Gastrocnemius medialis (tissue), 4 donors: ENCODE measurements around the gene GPRIN2. TPM values are rescaled to one million over a fixed set of nuclear protein-coding genes. Genes with fewer than 3 reads are reported as not detected.

Experiments
- ATAC-seq, 2 donors: fragments of 150-250 bp; one replicate each; pipeline ENCODE4 v1.9.1; 2016
- DNase-seq, 2 donors: peaks; one replicate each; pipeline ENCODE4 v3.0.0-alpha.2; 2019
- H3K27ac ChIP-seq, 4 donors: fragments of 200-600 bp; sonication (generic); 1 replicate in 1 of 4; 2 replicates in 3 of 4; pipeline ENCODE4 v1.5.1; 2016 to 2018; ENCODE audit warnings: mild to moderate bottlenecking in 2 of 4, moderate library complexity in 1 of 4
- H3K27me3 ChIP-seq, 3 donors: fragments of 200-600 bp; sonication (generic) in 2 of 3; 1 replicate in 1 of 3; 2 replicates in 2 of 3; pipeline versions ENCODE4 v1.5.1 to v1.6.0; 2016 to 2019; ENCODE audit warnings: mild to moderate bottlenecking in 1 of 3, moderate library complexity in 1 of 3
- H3K36me3 ChIP-seq, 2 donors: fragments of 200-600 bp; sonication (generic) in 1 of 2; one replicate each; pipeline ENCODE4 v1.5.1; 2017 to 2018
- H3K4me1 ChIP-seq, 2 donors: fragments of 200-600 bp; sonication (generic) in 1 of 2; one replicate each; pipeline ENCODE4 v1.5.1; 2016 to 2017; ENCODE audit warnings: mild to moderate bottlenecking in 2 of 2
- H3K4me3 ChIP-seq, 4 donors: fragments of 200-600 bp; sonication (generic) in 3 of 4; 1 replicate in 1 of 4; 2 replicates in 3 of 4; pipeline ENCODE4 v1.5.1; 2016 to 2019; ENCODE audit warnings: mild to moderate bottlenecking in 2 of 4
- H3K9me3 ChIP-seq, 3 donors: fragments of 200-600 bp; sonication (generic) in 2 of 3; 1 replicate in 1 of 3; 2 replicates in 2 of 3; pipeline ENCODE4 v1.5.1; 2016 to 2019
- POLR2A ChIP-seq, 2 donors: fragments of 450-650 bp; IDR thresholded peaks; one replicate each; pipeline ENCODE4 v1.6.1; 2017; ENCODE audit warnings: antibody characterized with exemption in 2 of 2, mild to moderate bottlenecking in 2 of 2, moderate library complexity in 2 of 2
- in situ Hi-C, 4 donors: fragments of 200-750 bp; cut with MboI; loops; one replicate each; pipeline versions ENCODE4 v1.15.0 to v1.8.0; 2017; ENCODE audit warnings: low sequenced_read_pairs in 4 of 4
- intact Hi-C: fragments of 100-400 bp; cut with DNase I; formaldehyde crosslinking; loops from one replicate; pipeline ENCODE4 v1.15.1; 2023; ENCODE audit warnings: low total_unique reads
- total RNA-seq, 4 donors: library from RNA; depleted of rRNA; stranded (reverse); fragments of >200 nt; gene quantifications; one replicate each; pipeline versions ENCODE4 v1.1.0 to v1.2.3, GENCODE V29; 2016
- TF ChIP-seq, protein P1 (sequence below), 5 experiments: fragments of 450-650 bp in 3 of 5; fragments of 200-600 bp in 2 of 5; sonication (generic) in 2 of 5; IDR thresholded peaks in 4 of 5; conservative IDR thresholded peaks in 1 of 5; 1 replicate in 4 of 5; 2 replicates in 1 of 5; pipeline ENCODE4 v1.5.1; 2016 to 2019; ENCODE audit warnings: antibody characterized with exemption in 5 of 5, mild to moderate bottlenecking in 3 of 5, moderate library complexity in 3 of 5

GPRIN2 gene
- total RNA-seq, 4 donors from 2014 or later = not detected

DNA sequence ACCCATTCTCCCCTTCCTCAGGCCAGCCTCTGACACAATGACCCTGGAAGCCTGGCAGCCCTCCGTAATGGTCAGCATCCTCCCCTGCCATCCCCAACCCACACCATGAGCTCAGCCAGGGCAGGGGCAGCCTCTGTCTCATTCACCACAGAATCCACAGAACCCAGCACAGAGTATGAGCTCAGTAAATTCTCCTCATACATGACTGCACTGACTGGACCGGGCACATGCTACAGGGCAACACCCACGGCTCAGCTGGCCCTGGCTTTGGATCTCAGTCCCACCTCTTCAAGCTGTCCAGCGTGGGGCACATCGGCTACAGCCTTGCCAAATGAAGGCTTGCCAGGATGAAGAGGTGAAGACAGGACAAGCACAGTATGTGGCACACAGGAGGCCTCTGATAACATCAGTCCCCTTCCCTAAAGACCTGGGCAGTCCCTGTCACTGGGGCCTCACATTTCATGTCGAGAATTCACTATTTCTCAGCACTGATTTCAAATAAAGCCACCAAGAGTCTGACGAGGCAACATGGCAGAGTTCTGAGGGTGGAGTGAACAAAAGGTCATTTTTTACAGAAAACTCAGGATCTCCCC, 7.9 kb downstream of the GPRIN2 start:
- Histone ChIP-seq H3K27me3 (peaks cover 0 to 5% (median 2%) of the 10 kb centered on the region in 3 donors), H3K36me3 (no peaks in the 10 kb centered on the region), H3K4me1 (no peaks in the 10 kb centered on the region), H3K9me3 (no peaks in the 10 kb centered on the region), H3K27ac (no peak overlapping the region), H3K4me3 (no peak overlapping the region)
- TF ChIP-seq POLR2A (IDR thresholded peaks at IDR 0.05) = no peak
- TF ChIP-seq, protein P1, sequence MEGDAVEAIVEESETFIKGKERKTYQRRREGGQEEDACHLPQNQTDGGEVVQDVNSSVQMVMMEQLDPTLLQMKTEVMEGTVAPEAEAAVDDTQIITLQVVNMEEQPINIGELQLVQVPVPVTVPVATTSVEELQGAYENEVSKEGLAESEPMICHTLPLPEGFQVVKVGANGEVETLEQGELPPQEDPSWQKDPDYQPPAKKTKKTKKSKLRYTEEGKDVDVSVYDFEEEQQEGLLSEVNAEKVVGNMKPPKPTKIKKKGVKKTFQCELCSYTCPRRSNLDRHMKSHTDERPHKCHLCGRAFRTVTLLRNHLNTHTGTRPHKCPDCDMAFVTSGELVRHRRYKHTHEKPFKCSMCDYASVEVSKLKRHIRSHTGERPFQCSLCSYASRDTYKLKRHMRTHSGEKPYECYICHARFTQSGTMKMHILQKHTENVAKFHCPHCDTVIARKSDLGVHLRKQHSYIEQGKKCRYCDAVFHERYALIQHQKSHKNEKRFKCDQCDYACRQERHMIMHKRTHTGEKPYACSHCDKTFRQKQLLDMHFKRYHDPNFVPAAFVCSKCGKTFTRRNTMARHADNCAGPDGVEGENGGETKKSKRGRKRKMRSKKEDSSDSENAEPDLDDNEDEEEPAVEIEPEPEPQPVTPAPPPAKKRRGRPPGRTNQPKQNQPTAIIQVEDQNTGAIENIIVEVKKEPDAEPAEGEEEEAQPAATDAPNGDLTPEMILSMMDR (IDR thresholded peaks at IDR 0.05 in 4 of 5, conservative IDR thresholded peaks at IDR 0.05 in 1 of 5) = no peak
- in situ Hi-C loops = no loop called here
- DNase-seq = peak; percentile 1 to 9
- intact Hi-C loops = no loop called here
- ATAC-seq = no peak

DNA sequence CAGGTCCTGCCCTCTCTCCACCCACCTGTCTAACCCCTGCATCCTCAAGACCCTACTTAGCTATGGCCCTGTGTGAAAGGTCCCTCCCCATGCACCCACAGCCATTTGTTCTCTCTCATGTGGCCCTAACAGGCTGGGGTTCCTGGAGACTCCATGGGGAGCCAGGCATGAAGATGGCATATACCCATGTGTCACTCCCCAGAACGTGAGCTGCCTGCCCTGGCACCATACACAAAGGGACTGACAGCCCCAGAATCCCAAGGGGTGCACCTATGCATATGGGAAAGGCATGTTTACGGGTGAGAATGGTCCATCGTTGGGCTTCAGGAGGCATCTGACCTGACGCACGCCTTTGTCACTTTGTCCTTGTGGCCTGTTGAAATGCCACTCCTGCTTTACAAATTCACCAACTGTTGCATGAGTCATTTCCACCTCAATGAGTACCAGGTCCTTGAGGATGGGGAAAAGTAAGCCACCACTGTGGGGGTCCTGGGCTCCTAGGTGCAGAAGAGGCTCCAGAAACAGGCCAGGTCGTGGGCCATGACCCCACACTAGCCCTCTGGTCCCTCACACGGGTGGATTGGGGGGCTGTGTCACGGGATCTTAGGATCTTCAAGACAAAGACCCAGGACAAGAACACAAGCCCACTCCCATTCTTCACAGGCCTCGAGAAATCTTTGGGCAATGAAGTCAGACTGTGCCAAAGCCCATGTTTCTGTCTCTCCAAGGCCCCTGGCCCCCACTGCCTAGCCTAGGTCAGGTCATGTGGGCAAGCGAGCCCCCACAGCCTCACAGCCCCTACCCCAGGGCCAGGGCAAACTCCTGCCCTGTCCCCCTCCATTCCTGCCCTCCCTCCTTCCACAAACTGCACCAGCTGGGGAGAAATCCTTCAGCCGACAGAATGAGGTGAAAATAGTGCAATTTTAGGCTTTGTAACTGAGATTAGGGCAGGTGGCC, 8.6 kb downstream of the GPRIN2 start:
- intact Hi-C loops = no loop called here
- TF ChIP-seq, protein P1 (IDR thresholded peaks at IDR 0.05 in 4 of 5, conservative IDR thresholded peaks at IDR 0.05 in 1 of 5) = no peak
- TF ChIP-seq POLR2A (IDR thresholded peaks at IDR 0.05) = no peak
- Histone ChIP-seq H3K27ac (no peak overlapping the region), H3K4me1 (no peaks in the 10 kb centered on the region), H3K4me3 (no peak overlapping the region), H3K27me3 (peaks cover 0 to 5% (median 2%) of the 10 kb centered on the region in 3 donors), H3K9me3 (no peaks in the 10 kb centered on the region), H3K36me3 (no peaks in the 10 kb centered on the region)
- ATAC-seq = no peak
- DNase-seq = peak; percentile 2 to 5
- in situ Hi-C loops = no loop called here

DNA sequence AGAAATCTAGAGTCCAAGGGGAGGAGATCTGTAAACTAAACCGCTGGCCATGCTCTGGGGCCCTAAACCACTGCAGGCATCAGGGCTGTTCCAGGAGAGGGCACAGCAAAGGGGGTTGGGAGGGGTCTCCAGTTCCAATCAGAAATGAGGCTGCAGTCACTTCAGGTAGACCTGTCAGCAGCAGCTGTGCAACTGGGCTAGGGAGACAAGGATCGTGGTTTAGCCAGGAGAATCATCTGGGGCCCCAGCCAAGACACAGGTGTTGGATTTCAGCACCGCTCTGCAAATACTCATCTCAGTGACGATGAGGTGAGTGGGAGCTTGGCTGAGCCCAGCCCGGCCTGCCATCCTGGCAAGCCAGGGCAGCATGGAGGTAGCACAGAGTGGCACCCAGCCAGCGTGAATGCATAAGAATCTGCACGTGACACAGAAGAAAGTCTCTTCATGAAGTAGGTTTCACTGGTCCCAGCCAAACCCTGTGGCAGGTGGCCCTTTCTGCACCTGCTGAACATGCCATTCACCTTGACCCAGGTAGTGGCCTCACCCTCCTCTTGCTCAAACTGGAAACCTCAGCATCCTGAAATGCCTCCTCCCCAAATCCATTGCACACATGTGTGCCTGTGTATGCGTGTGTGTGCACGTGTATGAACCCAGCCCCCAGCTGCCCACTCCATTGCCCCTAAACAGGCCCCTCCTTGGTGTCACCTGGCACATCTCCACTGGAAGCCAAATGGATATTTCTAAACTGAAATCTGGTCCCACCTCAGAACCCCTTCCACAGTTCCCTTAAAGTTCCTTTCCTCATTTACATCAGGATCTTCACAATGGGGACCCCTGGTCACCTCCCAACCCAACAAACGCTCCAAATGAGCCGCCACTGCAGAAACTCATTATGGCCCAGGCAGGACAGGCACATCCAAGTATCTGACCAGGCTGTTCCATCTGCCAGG, 9.6 kb downstream of the GPRIN2 start:
- H3K27me3 ChIP-seq = peaks cover 4 to 9% (median 4%) of the 10 kb centered on the region in 3 donors
- no peak for ATAC-seq
- no peak overlapping the region for H3K4me3 ChIP-seq
- no peaks in the 10 kb centered on the region for H3K9me3 ChIP-seq
- H3K36me3 ChIP-seq = no peaks in the 10 kb centered on the region
- DNase-seq = peak; percentile 1 to 11
- intact Hi-C loops (no loop called here), in situ Hi-C loops (no loop called here)
- TF ChIP-seq, protein P1 (IDR thresholded peaks at IDR 0.05 in 4 of 5, conservative IDR thresholded peaks at IDR 0.05 in 1 of 5) = no peak
- no peak for TF ChIP-seq POLR2A (IDR thresholded peaks at IDR 0.05)
- no peaks in the 10 kb centered on the region for H3K4me1 ChIP-seq
- no peak overlapping the region for H3K27ac ChIP-seq

DNA sequence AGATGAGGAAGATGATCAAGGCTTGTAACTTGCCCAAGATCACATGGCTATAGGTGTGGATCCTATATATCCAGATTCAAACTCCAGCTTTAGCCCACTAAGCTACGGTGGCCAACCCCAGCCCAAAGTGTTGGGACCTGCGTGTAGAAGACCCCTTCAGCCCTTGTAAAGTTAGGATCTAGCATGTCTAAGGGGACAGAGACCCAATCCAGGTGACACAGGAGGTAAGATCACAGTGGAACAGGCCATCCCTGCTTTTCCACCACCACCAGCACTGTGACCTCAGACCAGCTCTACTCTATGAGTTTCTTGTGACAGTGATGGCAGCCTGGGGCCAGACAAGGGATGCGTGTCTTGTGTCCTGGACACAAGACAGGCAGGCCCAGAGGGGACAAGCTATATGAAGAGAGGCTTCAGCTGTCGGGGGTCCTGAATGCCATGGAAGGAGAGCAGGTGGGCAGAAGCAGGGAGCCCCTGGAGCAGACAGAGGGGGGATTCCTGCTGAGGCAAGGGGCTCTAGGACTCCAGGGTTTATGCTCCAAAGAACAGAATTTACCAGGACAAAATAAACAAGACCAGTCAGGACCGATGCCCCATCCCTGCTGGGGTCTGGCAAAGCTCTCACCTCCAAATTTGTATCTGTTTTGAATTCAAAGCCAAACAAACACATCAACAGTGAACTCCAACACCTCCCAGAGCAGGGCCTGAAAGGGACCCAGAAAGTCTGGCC, 10.4 kb downstream of the GPRIN2 start:
- intact Hi-C loops (no loop called here), in situ Hi-C loops (no loop called here)
- no peak overlapping the region for H3K27ac ChIP-seq
- H3K4me3 ChIP-seq = no peak overlapping the region
- no peak for TF ChIP-seq POLR2A (IDR thresholded peaks at IDR 0.05)
- TF ChIP-seq, protein P1 (IDR thresholded peaks at IDR 0.05 in 4 of 5, conservative IDR thresholded peaks at IDR 0.05 in 1 of 5) = no peak
- H3K27me3 ChIP-seq = peaks cover 2 to 18% (median 12%) of the 10 kb centered on the region in 3 donors
- no peaks in the 10 kb centered on the region for H3K36me3 ChIP-seq
- peak; percentile 1 to 10 for DNase-seq
- no peaks in the 10 kb centered on the region for H3K4me1 ChIP-seq
- no peak for ATAC-seq
- H3K9me3 ChIP-seq = no peaks in the 10 kb centered on the region
